SK-N-SH (cell line): Measurements from ENCODE around the gene PYGB.

ENCODE experiments used
- CTCF ChIP-seq: fragments of 200-600 bp; sonication (generic); IDR thresholded peaks from 2 replicates; pipeline ENCODE4 v1.6.1; 2017; ENCODE audit warnings: antibody characterized with exemption, mild to moderate bottlenecking, moderate library complexity
- IRF3 ChIP-seq: fragments of 150-350 bp; IDR thresholded peaks from 2 replicates; pipeline ENCODE4 v1.6.1; 2016; ENCODE audit warnings: mild to moderate bottlenecking, low read depth, low read length
- NFIC ChIP-seq: IDR thresholded peaks from 2 replicates; pipeline ENCODE4 v1.4.0; 2012; ENCODE audit warnings: borderline replicate concordance
- RAD21 ChIP-seq: IDR thresholded peaks from 2 replicates; pipeline ENCODE4 v1.6.1; 2012; ENCODE audit warnings: mild to moderate bottlenecking, low read length
- SIN3A ChIP-seq: IDR thresholded peaks from 2 replicates; pipeline ENCODE4 v1.6.1; 2012; ENCODE audit warnings: low read depth, mild to moderate bottlenecking, low read length, moderate library complexity, borderline replicate concordance
- TF ChIP-seq, protein P1 (sequence below): IDR thresholded peaks from 2 replicates; pipeline ENCODE4 v1.4.0; 2012; ENCODE audit warnings: low read depth, borderline replicate concordance

DNA sequence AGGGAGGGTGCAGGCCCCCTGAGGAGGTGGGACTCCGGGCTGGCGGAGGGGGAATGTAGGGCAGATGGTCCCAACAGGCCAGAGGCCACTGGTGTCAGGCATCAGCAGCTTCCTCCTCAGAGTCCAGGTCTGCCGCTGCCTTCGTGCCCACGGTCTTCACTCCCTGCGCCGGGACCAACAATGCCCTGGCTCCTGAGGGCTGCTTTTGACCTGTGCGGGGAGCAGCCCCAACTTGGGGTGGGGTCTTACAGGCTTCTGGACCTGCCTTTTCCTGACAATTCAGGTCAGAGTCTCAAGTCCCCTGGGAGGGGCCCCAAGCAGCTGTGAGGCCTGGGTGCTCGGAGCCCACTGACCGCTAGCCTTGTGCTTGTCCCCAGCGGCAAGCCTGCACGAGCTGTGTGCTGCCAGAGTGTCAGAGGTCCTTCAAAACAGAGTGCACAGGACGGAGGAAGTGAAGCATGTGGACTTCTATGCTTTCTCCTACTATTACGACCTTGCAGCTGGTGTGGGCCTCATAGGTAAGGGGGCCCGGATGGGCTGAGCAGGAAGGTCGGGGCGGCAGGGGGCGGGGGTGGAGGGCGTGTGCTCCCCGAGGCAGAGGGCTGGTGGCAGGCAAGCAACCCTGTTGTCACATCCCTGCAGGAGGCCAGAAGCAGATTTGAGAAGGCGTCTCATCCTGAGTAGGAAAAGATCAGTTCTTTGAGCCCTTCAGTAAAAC is 25.3 kb upstream of the PYGB start:
- TF ChIP-seq NFIC (no peak), CTCF (no peak), RAD21 (no peak), IRF3 (no peak), SIN3A (no peak)
- TF ChIP-seq, protein P1, sequence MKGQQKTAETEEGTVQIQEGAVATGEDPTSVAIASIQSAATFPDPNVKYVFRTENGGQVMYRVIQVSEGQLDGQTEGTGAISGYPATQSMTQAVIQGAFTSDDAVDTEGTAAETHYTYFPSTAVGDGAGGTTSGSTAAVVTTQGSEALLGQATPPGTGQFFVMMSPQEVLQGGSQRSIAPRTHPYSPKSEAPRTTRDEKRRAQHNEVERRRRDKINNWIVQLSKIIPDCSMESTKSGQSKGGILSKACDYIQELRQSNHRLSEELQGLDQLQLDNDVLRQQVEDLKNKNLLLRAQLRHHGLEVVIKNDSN = no peak
